CD8-positive, alpha-beta memory T cell (primary cell): Measurements from ENCODE around the gene FARS2. TPM values are rescaled to one million over a fixed set of nuclear protein-coding genes. Genes with fewer than 3 reads are reported as not detected.
A peak's percentile ranks its signal among the peaks of the same experiment; 100 is the strongest.

ENCODE experiments used
- CTCF ChIA-PET: fragments of 350-600 bp; sonication (Branson Sonifier 250); formaldehyde crosslinking; loops from one replicate; lab custom pipeline; 2021; ENCODE audit warnings: antibody characterized with exemption; lab: Charles Lee
- POLR2A ChIA-PET: fragments of 350-600 bp; sonication (Branson Sonifier 250); formaldehyde crosslinking; loops from one replicate; lab custom pipeline; 2021; ENCODE audit warnings: antibody characterized with exemption; lab: Charles Lee
- DNase-seq, 5 donors: peaks; one replicate each; pipeline versions ENCODE4 v3.0.0 to v3.0.0-alpha.2; 2020 to 2022; ENCODE audit warnings: mixed read lengths in 1 of 5
- H3K27ac ChIP-seq: one replicate; pipeline ENCODE4 v1.7.0; 2013; ENCODE audit warnings: low read depth, mild to moderate bottlenecking, low read length, moderate library complexity
- H3K27me3 ChIP-seq: 2 replicates; pipeline ENCODE4 v1.7.0; 2013; ENCODE audit warnings: low read length, mild to moderate bottlenecking; ENCODE audit not compliant: insufficient read depth, poor library complexity, severe bottlenecking
- H3K36me3 ChIP-seq: 2 replicates; pipeline ENCODE4 v1.7.0; 2013; ENCODE audit warnings: mild to moderate bottlenecking, low read length, moderate library complexity; ENCODE audit not compliant: insufficient read depth
- H3K4me1 ChIP-seq: 2 replicates; pipeline ENCODE4 v1.7.0; 2013; ENCODE audit warnings: mild to moderate bottlenecking, low read length, moderate library complexity; ENCODE audit not compliant: insufficient read depth
- H3K4me3 ChIP-seq: 2 replicates; pipeline ENCODE4 v1.7.0; 2013; ENCODE audit warnings: mild to moderate bottlenecking, low read length
- H3K9me3 ChIP-seq: 2 replicates; pipeline ENCODE4 v1.7.0; 2013; ENCODE audit warnings: mild to moderate bottlenecking, low read length
- H3K27ac Mint-ChIP-seq, 8 donors: one replicate each; pipeline ENCODE4 v1.8.0; 2020 to 2021; ENCODE audit warnings: mixed read lengths in 8 of 8, mild to moderate bottlenecking in 6 of 8, inconsistent platforms in 3 of 8, moderate library complexity in 3 of 8
- H3K27me3 Mint-ChIP-seq, 2 donors: one replicate each; pipeline ENCODE4 v1.8.0; 2020 to 2021; ENCODE audit warnings: mixed read lengths in 2 of 2, mild to moderate bottlenecking in 1 of 2, moderate library complexity in 1 of 2
- H3K36me3 Mint-ChIP-seq, 3 donors: one replicate each; pipeline ENCODE4 v1.8.0; 2020 to 2021; ENCODE audit warnings: mixed read lengths in 3 of 3, inconsistent platforms in 1 of 3, mild to moderate bottlenecking in 1 of 3
- H3K4me1 Mint-ChIP-seq, 3 donors: one replicate each; pipeline ENCODE4 v1.8.0; 2020 to 2021; ENCODE audit warnings: mixed read lengths in 3 of 3, inconsistent platforms in 1 of 3, mild to moderate bottlenecking in 1 of 3
- H3K4me3 Mint-ChIP-seq, 7 donors: one replicate each; pipeline ENCODE4 v1.8.0; 2020 to 2021; ENCODE audit warnings: mixed read lengths in 7 of 7, mild to moderate bottlenecking in 6 of 7, moderate library complexity in 4 of 7, inconsistent platforms in 2 of 7
- H3K9me3 Mint-ChIP-seq, 5 donors: one replicate each; pipeline ENCODE4 v1.8.0; 2020 to 2022; ENCODE audit warnings: mixed read lengths in 5 of 5, mild to moderate bottlenecking in 3 of 5, moderate library complexity in 2 of 5, inconsistent platforms in 1 of 5
- polyA plus RNA-seq: library from polyadenylated mRNA; unstranded; fragments of 300-500 nt; fragmentation: Illumina TruSeq; gene quantifications from one replicate; pipeline ENCODE4 v1.2.3, GENCODE V29; 2021
- total RNA-seq, 2 experiments: library from RNA; stranded (reverse); gene quantifications; one replicate each; pipeline ENCODE4 v1.2.3, GENCODE V29; 2021

FARS2 gene
- total and polyA plus RNA-seq, 3 experiments from 2014 or later: 24.5 to 26.0 (median 24.9) TPM

GRCh38 chr6:5531161-5531560, 269.8 kb downstream of the FARS2 start:
- H3K4me1 ChIP-seq: no peaks in the 10 kb centered on the region
- DNase-seq: no peak
- H3K27me3 ChIP-seq: no peaks in the 10 kb centered on the region
- no peak overlapping the region for H3K27ac Mint-ChIP-seq
- ChIA-PET CTCF (no interaction called here), POLR2A (no interaction called here)
- H3K4me3 Mint-ChIP-seq: no peak overlapping the region
- H3K27ac ChIP-seq: no peak overlapping the region
- no peaks in the 10 kb centered on the region for H3K27me3 Mint-ChIP-seq
- no peak overlapping the region for H3K4me3 ChIP-seq
- H3K9me3 ChIP-seq: no peaks in the 10 kb centered on the region
- H3K36me3 Mint-ChIP-seq: peaks cover 5 to 19% (median 5%) of the 10 kb centered on the region in 3 donors
- H3K9me3 Mint-ChIP-seq: no peaks in the 10 kb centered on the region
- H3K36me3 ChIP-seq: no peaks in the 10 kb centered on the region
- H3K4me1 Mint-ChIP-seq: peaks cover 0 to 1% (median 0%) of the 10 kb centered on the region in 3 donors

GRCh38 chr6:5531853-5532375, 270.6 kb downstream of the FARS2 start:
- no peaks in the 10 kb centered on the region for H3K4me1 ChIP-seq
- H3K4me3 Mint-ChIP-seq: no peak overlapping the region
- H3K27me3 Mint-ChIP-seq: no peaks in the 10 kb centered on the region
- no peaks in the 10 kb centered on the region for H3K27me3 ChIP-seq
- peaks cover 0 to 1% (median 0%) of the 10 kb centered on the region in 3 donors for H3K4me1 Mint-ChIP-seq
- H3K27ac ChIP-seq: no peak overlapping the region
- H3K36me3 ChIP-seq: no peaks in the 10 kb centered on the region
- no peak for DNase-seq
- H3K4me3 ChIP-seq: no peak overlapping the region
- H3K9me3 Mint-ChIP-seq: no peaks in the 10 kb centered on the region
- no peaks in the 10 kb centered on the region for H3K9me3 ChIP-seq
- CTCF ChIA-PET: no interaction called here
- POLR2A ChIA-PET: no interaction called here
- peaks cover 5 to 20% (median 5%) of the 10 kb centered on the region in 3 donors for H3K36me3 Mint-ChIP-seq
- peak overlapping the region in 1 of 8 donors; percentile 21 for H3K27ac Mint-ChIP-seq

- Histone ChIP-seq H3K27me3 (no peaks in the 10 kb centered on the region), H3K4me3 (no peak overlapping the region), H3K27ac (no peak overlapping the region), H3K9me3 (no peaks in the 10 kb centered on the region), H3K4me1 (no peaks in the 10 kb centered on the region), H3K36me3 (no peaks in the 10 kb centered on the region)
- Mint-ChIP-seq H3K36me3 (peaks cover 6 to 26% (median 8%) of the 10 kb centered on the region in 3 donors), H3K4me1 (no peaks in the 10 kb centered on the region), H3K4me3 (no peak overlapping the region), H3K27ac (no peak overlapping the region), H3K9me3 (no peaks in the 10 kb centered on the region), H3K27me3 (no peaks in the 10 kb centered on the region)
- POLR2A ChIA-PET: no interaction called here
- DNase-seq: no peak
- CTCF ChIA-PET: no interaction called here
These were observed 271.6 kb downstream of the FARS2 start for GRCh38 chr6:5532941-5533340.

- Mint-ChIP-seq H3K27me3 (no peaks in the 10 kb centered on the region), H3K4me1 (no peaks in the 10 kb centered on the region), H3K27ac (no peak overlapping the region), H3K4me3 (no peak overlapping the region), H3K9me3 (no peaks in the 10 kb centered on the region), H3K36me3 (peaks cover 8 to 22% (median 12%) of the 10 kb centered on the region in 3 donors)
- Histone ChIP-seq H3K9me3 (no peaks in the 10 kb centered on the region), H3K27ac (no peak overlapping the region), H3K4me1 (no peaks in the 10 kb centered on the region), H3K27me3 (no peaks in the 10 kb centered on the region), H3K36me3 (no peaks in the 10 kb centered on the region), H3K4me3 (no peak overlapping the region)
- POLR2A ChIA-PET: no interaction called here
- CTCF ChIA-PET: no interaction called here
- DNase-seq: no peak
These were observed 273.3 kb downstream of the FARS2 start for GRCh38 chr6:5534643-5535042.

- Mint-ChIP-seq H3K9me3 (no peaks in the 10 kb centered on the region), H3K4me3 (no peak overlapping the region), H3K36me3 (peaks cover 11 to 22% (median 15%) of the 10 kb centered on the region in 3 donors), H3K4me1 (peaks cover 0 to 10% (median 5%) of the 10 kb centered on the region in 3 donors), H3K27ac (no peak overlapping the region), H3K27me3 (no peaks in the 10 kb centered on the region)
- Histone ChIP-seq H3K27ac (no peak overlapping the region), H3K4me3 (no peak overlapping the region), H3K9me3 (no peaks in the 10 kb centered on the region), H3K36me3 (no peaks in the 10 kb centered on the region), H3K27me3 (no peaks in the 10 kb centered on the region), H3K4me1 (no peaks in the 10 kb centered on the region)
- DNase-seq: no peak
- CTCF ChIA-PET: no interaction called here
- POLR2A ChIA-PET: no interaction called here
These were observed 275.3 kb downstream of the FARS2 start for GRCh38 chr6:5536644-5537043.

- Histone ChIP-seq H3K9me3 (no peaks in the 10 kb centered on the region), H3K27me3 (no peaks in the 10 kb centered on the region), H3K36me3 (no peaks in the 10 kb centered on the region), H3K4me1 (no peaks in the 10 kb centered on the region), H3K4me3 (no peak overlapping the region), H3K27ac (no peak overlapping the region)
- POLR2A ChIA-PET: no interaction called here
- H3K36me3 Mint-ChIP-seq: peaks cover 11 to 21% (median 15%) of the 10 kb centered on the region in 3 donors
- CTCF ChIA-PET: no interaction called here
- no peaks in the 10 kb centered on the region for H3K27me3 Mint-ChIP-seq
- DNase-seq: no peak
- no peak overlapping the region for H3K4me3 Mint-ChIP-seq
- no peak overlapping the region for H3K27ac Mint-ChIP-seq
- no peaks in the 10 kb centered on the region for H3K9me3 Mint-ChIP-seq
- H3K4me1 Mint-ChIP-seq: peaks cover 0 to 11% (median 7%) of the 10 kb centered on the region in 3 donors
These were observed 275.8 kb downstream of the FARS2 start for GRCh38 chr6:5537132-5537531.

- Histone ChIP-seq H3K27ac (no peak overlapping the region), H3K4me3 (no peak overlapping the region), H3K4me1 (no peaks in the 10 kb centered on the region), H3K36me3 (no peaks in the 10 kb centered on the region), H3K9me3 (no peaks in the 10 kb centered on the region), H3K27me3 (no peaks in the 10 kb centered on the region)
- Mint-ChIP-seq H3K27me3 (no peaks in the 10 kb centered on the region), H3K9me3 (no peaks in the 10 kb centered on the region), H3K4me1 (peaks cover 0 to 11% (median 7%) of the 10 kb centered on the region in 3 donors), H3K4me3 (no peak overlapping the region), H3K36me3 (peaks cover 12 to 23% (median 15%) of the 10 kb centered on the region in 3 donors), H3K27ac (peak overlapping the region in 1 of 8 donors; percentile 26)
- ChIA-PET POLR2A (no interaction called here), CTCF (no interaction called here)
- DNase-seq: no peak
These were observed 276.7 kb downstream of the FARS2 start for GRCh38 chr6:5537967-5538366.

- no peak for DNase-seq
- Mint-ChIP-seq H3K4me3 (no peak overlapping the region), H3K27me3 (no peaks in the 10 kb centered on the region), H3K36me3 (peaks cover 17 to 18% (median 18%) of the 10 kb centered on the region in 3 donors), H3K27ac (peak overlapping the region in 1 of 8 donors; percentile 19), H3K4me1 (peaks cover 0 to 11% (median 7%) of the 10 kb centered on the region in 3 donors), H3K9me3 (no peaks in the 10 kb centered on the region)
- H3K36me3 ChIP-seq: no peaks in the 10 kb centered on the region
- H3K4me1 ChIP-seq: no peaks in the 10 kb centered on the region
- POLR2A ChIA-PET: no interaction called here
- no peak overlapping the region for H3K4me3 ChIP-seq
- no peaks in the 10 kb centered on the region for H3K9me3 ChIP-seq
- CTCF ChIA-PET: no interaction called here
- H3K27ac ChIP-seq: no peak overlapping the region
- no peaks in the 10 kb centered on the region for H3K27me3 ChIP-seq
These were observed 279.1 kb downstream of the FARS2 start for GRCh38 chr6:5540370-5540769.
